Ascending aorta (tissue), 2 donors: Measurements from ENCODE around the gene HRG. TPM values are rescaled to one million over a fixed set of nuclear protein-coding genes. Genes with fewer than 3 reads are reported as not detected.

Source experiments
- DNase-seq, 2 donors: peaks; one replicate each; pipeline ENCODE4 v3.0.0-alpha.2; 2019; ENCODE audit warnings: low spot score in 2 of 2
- H3K27ac ChIP-seq, 2 donors: fragments of 200-600 bp; sonication (generic); one replicate each; pipeline ENCODE4 v1.5.1; 2016 to 2017; ENCODE audit warnings: mild to moderate bottlenecking in 1 of 2
- H3K27me3 ChIP-seq: fragments of 200-600 bp; sonication (generic); one replicate; pipeline ENCODE4 v1.5.1; 2017
- H3K36me3 ChIP-seq, 2 donors: fragments of 200-600 bp; sonication (generic); one replicate each; pipeline ENCODE4 v1.5.1; 2016
- H3K4me1 ChIP-seq, 2 donors: fragments of 200-600 bp; sonication (generic); one replicate each; pipeline ENCODE4 v1.5.1; 2016 to 2017; ENCODE audit warnings: mild to moderate bottlenecking in 1 of 2
- H3K4me3 ChIP-seq, 2 donors: fragments of 200-600 bp; sonication (generic); one replicate each; pipeline ENCODE4 v1.5.1; 2016 to 2017; ENCODE audit warnings: mild to moderate bottlenecking in 1 of 2
- H3K9me3 ChIP-seq, 2 donors: fragments of 200-600 bp; sonication (generic); one replicate each; pipeline ENCODE4 v1.5.1; 2016
- intact Hi-C: fragments of 100-400 bp; cut with DNase I; formaldehyde crosslinking; loops from one replicate; pipeline ENCODE4 v1.15.1; 2023
- total RNA-seq: library from RNA; depleted of rRNA; stranded (reverse); fragments of >200 nt; gene quantifications from one replicate; pipeline ENCODE4 v1.1.0, GENCODE V29; 2016
- TF ChIP-seq, protein P1 (sequence below), 3 experiments: fragments of 200-600 bp in 2 of 3; fragments of 450-650 bp in 1 of 3; sonication (generic) in 2 of 3; IDR thresholded peaks; one replicate each; pipeline ENCODE4 v1.5.1; 2016 to 2019; ENCODE audit warnings: antibody characterized with exemption in 3 of 3, mild to moderate bottlenecking in 1 of 3, moderate library complexity in 1 of 3

Gene HRG
- total RNA-seq, result 6.9 TPM

DNA sequence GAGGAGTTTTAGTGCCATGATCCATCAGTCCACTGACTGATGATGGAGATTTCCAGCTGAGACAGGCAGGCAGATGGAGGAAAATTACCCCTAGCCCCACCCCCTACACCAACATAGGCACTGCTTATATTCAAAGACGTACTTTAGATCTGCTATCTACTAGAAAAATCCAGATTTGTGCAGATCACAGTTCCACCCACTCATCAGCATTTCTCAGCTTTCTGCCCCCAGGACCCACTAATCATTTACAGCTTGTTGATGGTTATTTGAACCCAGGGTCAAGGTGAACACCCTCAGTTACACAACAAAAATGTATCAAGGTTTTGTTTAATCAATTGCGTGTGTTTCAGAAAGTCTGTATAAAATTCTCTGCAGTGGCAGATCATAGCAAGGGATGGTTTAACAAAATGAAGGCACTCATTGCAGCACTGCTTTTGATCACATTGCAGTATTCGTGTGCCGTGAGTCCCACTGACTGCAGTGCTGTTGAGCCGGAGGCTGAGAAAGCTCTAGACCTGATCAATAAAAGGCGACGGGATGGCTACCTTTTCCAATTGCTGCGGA lies at the start of gene HRG:
Gene HRG (plus strand): TSS at position 390 of the 564 bp plus-strand sequence. CDS start 18 bp downstream, at position 408.
- intact Hi-C loops, result no loop called here
- TF ChIP-seq, protein P1, sequence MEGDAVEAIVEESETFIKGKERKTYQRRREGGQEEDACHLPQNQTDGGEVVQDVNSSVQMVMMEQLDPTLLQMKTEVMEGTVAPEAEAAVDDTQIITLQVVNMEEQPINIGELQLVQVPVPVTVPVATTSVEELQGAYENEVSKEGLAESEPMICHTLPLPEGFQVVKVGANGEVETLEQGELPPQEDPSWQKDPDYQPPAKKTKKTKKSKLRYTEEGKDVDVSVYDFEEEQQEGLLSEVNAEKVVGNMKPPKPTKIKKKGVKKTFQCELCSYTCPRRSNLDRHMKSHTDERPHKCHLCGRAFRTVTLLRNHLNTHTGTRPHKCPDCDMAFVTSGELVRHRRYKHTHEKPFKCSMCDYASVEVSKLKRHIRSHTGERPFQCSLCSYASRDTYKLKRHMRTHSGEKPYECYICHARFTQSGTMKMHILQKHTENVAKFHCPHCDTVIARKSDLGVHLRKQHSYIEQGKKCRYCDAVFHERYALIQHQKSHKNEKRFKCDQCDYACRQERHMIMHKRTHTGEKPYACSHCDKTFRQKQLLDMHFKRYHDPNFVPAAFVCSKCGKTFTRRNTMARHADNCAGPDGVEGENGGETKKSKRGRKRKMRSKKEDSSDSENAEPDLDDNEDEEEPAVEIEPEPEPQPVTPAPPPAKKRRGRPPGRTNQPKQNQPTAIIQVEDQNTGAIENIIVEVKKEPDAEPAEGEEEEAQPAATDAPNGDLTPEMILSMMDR (IDR thresholded peaks at IDR 0.05), result no peak
- no peaks in the 10 kb centered on the region for H3K4me1 ChIP-seq
- H3K4me3 ChIP-seq, result no peak within 1 kb of the TSS
- H3K27ac ChIP-seq, result no peak within 1 kb of the TSS
- no peak for DNase-seq
- no peaks in the 10 kb centered on the region for H3K36me3 ChIP-seq
- H3K27me3 ChIP-seq, result no peaks in the 10 kb centered on the region
- no peaks in the 10 kb centered on the region for H3K9me3 ChIP-seq

GRCh38 chr3:186616299-186616617 lies 49.6 kb upstream of the HRG start:
- Histone ChIP-seq H3K9me3 (no peaks in the 10 kb centered on the region), H3K36me3 (no peaks in the 10 kb centered on the region), H3K4me3 (no peak overlapping the region), H3K27ac (no peak overlapping the region), H3K27me3 (no peaks in the 10 kb centered on the region), H3K4me1 (peaks cover 2 to 4% of the 10 kb centered on the region in 2 donors)
- intact Hi-C loops, result loop anchor here (2.0 to 10.0 kb wide), 5 partner anchors 209 to 1096 kb away; partner anchors contain the start of gene ST6GAL1
- TF ChIP-seq, protein P1 (IDR thresholded peaks at IDR 0.05), result no peak
- DNase-seq, result no peak

GRCh38 chr3:186617036-186617946 lies 48.5 kb upstream of the HRG start:
- Histone ChIP-seq H3K36me3 (no peaks in the 10 kb centered on the region), H3K9me3 (no peaks in the 10 kb centered on the region), H3K4me3 (peak overlapping the region in 1 of 2 donors; percentile 45), H3K27ac (no peak overlapping the region), H3K4me1 (peaks cover 2 to 4% of the 10 kb centered on the region in 2 donors), H3K27me3 (no peaks in the 10 kb centered on the region)
- TF ChIP-seq, protein P1 (IDR thresholded peaks at IDR 0.05), result peak; percentile 86 to 93 (median 88)
- intact Hi-C loops, result loop anchor here (1.0 to 10.0 kb wide), 6 partner anchors 50 to 1095 kb away; partner anchors contain the start of genes ST6GAL1 and TBCCD1
- DNase-seq, result peak; percentile 66 to 93

- H3K4me3 ChIP-seq, result no peak overlapping the region
- no peak for DNase-seq
- no peaks in the 10 kb centered on the region for H3K36me3 ChIP-seq
- H3K4me1 ChIP-seq, result peaks cover 2 to 4% of the 10 kb centered on the region in 2 donors
- intact Hi-C loops, result loop anchor here (5.0 to 10.0 kb wide), 3 partner anchors 316 to 1094 kb away; partner anchors contain the start of gene ST6GAL1
- no peak overlapping the region for H3K27ac ChIP-seq
- no peaks in the 10 kb centered on the region for H3K9me3 ChIP-seq
- no peaks in the 10 kb centered on the region for H3K27me3 ChIP-seq
- TF ChIP-seq, protein P1 (IDR thresholded peaks at IDR 0.05), result no peak
Measured at GRCh38 chr3:186618318-186618938, 47.4 kb upstream of the HRG start.

DNA sequence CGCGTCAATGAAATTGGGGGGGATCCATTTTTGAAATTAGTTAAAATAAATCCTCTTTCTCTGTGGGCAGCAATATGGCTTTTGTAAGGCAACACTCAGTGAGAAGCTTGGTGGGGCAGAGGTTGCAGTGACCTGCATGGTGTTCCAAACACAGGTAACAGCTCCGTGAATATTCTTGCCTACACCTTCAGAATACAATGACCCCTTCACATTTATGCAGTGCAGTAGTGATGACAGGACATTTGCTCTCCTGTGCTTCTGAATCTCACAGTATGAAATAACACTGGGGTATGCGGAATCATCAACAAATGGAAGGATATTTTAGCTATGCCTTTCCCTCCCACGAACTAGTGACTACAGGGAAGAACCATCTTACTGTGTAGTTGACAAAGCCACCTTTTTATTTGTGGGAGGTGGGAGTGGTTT lies 46.0 kb upstream of the HRG start:
- Histone ChIP-seq H3K27me3 (no peaks in the 10 kb centered on the region), H3K4me3 (no peak overlapping the region), H3K4me1 (peaks cover 2 to 4% of the 10 kb centered on the region in 2 donors), H3K36me3 (no peaks in the 10 kb centered on the region), H3K9me3 (no peaks in the 10 kb centered on the region), H3K27ac (no peak overlapping the region)
- DNase-seq, result no peak
- intact Hi-C loops, result loop anchor here (5.0 to 10.0 kb wide), 3 partner anchors 315 to 1093 kb away; partner anchors contain the start of gene ST6GAL1
- TF ChIP-seq, protein P1 (IDR thresholded peaks at IDR 0.05), result no peak
